Measurements from ENCODE around the gene EPB41L4A.

EPB41L4A gene

DNA sequence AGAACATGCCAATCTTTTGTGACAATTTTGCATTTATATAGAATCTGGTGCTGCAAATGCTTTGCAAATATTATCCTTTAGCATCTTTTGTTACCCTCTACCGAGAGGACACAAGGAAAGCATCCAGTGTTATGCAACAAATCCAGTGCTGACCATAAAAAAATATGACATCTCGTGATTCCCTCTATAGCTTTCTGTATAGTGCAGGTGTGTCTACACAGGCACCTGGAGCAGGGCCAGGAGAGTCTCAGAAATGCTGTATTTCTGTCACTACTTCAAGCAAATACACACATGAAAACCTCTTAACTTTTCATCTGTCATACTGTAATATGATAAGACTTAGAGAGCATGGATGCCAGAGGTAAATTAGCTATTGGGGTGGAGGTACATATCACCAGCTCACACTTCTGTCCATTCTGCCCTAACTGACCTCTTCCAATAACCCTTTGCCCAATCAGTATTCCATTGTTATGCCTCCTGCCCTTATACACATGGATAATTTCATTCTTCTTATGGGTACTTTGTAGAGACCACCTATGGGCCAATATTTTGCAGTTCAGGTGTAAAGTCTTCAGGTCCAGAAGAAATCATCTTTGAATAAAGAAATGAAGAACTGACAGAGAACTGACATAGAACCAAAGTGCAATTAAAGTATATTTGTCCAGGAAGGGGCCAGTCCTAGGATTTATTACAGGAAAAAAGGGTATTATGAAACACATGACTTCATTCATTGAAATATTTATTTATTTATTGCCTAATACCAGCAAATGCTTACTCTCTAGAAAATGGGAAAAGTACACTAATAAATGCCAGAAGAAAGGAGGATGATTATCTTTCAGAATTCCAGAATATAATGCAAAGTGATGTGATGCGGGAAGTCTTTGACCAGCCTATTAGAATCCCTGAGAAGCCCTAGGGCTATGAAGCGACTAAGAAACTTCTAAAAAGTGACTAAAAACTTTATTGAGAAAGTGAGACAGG is 106.5 kb downstream of the EPB41L4A start:
- no peak for DNase-seq (ENCODE audit: low read depth in 2 of 2)

DNA sequence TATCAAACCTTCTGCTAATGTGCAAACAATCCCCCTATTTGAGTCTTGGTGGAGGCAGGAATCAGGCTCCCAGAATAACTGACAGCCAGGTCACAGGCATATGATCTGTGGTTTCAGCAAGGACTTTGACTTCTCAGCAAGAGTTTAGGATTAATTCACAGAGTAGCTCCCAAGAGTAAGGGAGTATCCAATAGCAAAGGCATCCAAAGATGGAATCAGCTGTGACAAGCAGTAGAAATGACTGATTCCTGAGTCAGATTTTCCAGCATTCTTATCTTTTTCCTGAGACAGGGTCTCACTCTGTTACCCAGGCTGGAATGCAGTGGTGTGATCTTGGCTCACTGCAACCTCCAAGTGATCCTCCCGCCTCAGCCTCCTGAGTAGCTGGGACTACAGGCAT is 108.3 kb downstream of the EPB41L4A start:
- no peak for DNase-seq (ENCODE audit: low read depth in 2 of 2)

DNA sequence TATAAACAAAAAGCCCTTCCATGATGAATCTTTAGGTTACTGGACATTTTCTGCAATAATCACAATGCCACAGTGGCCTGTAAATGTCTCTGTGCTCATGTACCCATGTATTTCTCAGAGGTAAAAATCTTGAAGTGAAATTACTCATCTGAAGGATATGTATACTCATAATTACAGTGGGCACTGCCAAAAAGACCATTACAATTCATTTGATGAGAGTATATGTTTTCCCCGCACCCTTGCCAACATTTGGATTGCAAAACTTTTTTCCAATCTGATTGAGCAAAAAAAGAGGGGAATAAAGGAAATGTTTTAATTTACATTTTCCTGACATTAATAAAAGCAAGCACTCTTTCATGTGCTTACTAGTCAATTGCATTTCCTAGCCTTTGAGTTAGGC is 110.5 kb downstream of the EPB41L4A start:
- DNase-seq (ENCODE audit: low read depth in 2 of 2) = no peak

DNA sequence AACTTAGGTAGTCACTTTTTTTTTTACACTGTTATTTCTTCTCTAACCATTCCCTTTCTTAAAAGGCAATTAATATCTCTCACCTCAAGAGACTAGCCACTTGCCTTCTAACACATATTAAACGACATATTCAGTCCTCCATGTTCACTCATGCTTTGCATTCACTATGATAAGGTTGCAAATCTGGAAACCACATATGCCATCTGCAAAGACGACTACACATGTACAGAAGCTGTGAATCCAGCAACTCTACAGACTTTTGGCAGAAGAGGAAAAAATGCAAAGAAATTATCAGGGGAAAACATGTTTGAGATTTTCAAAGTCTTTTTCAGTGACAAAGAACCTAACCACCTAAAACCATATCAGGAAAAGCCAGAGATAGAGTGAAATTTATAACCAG is 112.1 kb downstream of the EPB41L4A start:
- no peak for DNase-seq (ENCODE audit: low read depth in 2 of 2)

DNA sequence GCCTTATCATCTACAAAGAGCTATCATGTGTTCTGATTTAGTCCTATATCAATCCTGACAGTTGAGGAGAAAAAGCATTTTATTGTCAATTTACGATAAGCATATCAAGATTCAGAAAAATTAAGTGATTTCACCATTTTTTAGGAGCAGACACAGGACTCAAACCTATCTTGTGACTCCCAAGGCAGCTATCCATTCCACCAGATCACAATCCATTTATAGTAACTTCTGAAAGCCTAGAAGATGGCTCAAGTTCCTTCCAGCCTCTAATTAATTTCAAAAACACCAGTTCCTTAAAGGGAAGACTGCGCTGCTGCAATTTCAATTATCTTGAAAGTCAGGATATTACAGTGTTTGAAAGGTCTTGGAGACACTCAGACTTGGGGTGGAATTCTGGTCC is 114.3 kb downstream of the EPB41L4A start:
- no peak for DNase-seq (ENCODE audit: low read depth in 2 of 2)

DNA sequence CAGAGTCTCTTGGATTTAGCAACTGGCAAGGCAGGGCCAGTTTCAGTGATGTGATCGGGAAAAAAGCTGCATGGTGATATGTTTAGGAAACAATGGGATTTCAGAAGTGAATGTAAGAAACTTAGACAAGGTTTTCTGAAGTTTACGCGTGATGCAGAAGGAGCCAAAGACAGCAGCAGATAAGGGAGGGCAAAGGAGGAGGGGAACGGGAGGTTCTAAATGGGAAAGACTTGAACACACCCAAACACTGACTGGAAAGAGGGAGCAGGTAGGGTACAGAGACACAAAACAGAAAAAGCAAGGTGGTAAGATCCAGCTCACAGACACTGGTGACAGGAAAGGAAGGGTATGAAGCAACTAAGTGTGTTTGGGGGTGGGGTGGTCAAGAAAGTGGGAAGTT is 115.4 kb downstream of the EPB41L4A start:
- no peak for DNase-seq (ENCODE audit: low read depth in 2 of 2)

DNA sequence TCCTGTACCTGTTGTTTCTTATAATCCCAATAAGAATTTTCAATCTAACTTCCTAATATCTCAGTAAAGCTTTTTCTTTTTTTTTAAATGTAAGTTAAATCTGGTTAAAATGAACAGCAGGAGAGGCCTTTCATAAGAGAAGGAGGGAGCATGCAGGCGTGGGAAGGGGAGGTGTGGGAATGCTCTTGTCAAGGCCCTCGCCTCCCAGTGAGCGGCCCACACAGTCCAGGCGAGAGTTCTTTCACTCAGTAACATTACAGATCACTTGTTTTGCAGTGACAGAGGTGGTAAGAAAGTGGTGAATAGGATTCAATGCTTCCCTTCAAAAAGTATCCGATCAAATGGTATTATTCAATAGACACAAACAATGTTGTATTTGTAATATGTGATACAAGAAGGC is 125.0 kb downstream of the EPB41L4A start:
- DNase-seq (ENCODE audit: low read depth in 2 of 2) = no peak

DNA sequence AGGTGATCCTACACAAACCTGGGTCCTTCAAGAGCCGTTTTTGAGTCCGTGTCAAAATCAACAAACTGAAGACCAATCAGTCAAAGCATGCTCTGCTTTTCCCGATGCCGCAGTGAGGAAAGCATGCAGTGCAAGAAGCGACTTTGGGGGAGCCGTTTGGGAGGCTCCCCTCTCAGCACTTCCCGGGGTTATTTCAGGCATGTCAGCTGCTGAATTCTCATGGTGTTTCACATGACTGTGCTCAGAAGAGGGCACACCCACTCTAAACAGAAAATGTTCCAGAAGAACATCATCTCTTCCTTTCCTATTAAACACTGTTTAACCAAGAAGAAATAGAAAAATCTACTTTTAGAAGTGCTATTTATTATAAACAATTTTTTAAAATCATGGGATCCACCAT is 125.5 kb downstream of the EPB41L4A start:
- DNase-seq (ENCODE audit: low read depth in 2 of 2) = no peak

DNA sequence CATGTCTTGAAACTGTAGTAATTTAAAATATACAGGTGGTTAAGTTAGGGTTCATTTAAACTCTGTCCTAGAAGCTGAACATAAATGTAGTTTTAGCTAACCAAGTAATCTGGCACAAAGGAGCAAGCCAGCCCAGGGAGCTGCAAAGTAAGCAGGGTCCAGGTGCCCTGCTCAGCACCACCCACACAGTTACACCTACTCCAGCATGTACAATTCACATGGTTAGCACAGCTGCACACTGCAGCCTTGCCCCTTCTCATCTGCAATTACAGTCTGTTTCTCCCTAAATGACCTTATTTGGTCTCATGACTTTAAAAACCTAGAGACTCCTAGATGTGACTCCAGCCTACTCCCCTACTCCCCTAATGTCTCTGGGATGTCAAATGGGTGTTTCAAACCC is 128.4 kb downstream of the EPB41L4A start:
- DNase-seq (ENCODE audit: low read depth in 2 of 2) = no peak

DNA sequence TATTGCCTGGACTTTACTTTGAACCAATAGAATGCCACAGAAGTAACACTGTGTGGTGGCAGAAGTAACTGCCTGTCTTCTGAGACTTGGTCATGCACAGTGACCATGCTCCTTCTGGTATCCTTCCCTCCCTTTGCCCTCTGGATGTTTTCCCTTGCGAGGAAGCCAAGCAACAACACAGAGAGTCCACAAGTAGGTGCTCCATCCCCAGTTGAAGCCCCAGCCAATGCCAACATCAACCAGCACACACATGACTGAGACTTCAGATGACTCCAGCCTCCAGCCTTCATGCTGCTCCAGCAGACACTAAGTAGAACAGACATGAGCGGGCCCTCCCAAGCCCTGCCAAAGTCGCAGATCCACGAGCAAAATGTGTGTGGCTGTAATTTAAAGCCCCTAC is 129.6 kb downstream of the EPB41L4A start:
- DNase-seq (ENCODE audit: low read depth in 2 of 2) = no peak

DNA sequence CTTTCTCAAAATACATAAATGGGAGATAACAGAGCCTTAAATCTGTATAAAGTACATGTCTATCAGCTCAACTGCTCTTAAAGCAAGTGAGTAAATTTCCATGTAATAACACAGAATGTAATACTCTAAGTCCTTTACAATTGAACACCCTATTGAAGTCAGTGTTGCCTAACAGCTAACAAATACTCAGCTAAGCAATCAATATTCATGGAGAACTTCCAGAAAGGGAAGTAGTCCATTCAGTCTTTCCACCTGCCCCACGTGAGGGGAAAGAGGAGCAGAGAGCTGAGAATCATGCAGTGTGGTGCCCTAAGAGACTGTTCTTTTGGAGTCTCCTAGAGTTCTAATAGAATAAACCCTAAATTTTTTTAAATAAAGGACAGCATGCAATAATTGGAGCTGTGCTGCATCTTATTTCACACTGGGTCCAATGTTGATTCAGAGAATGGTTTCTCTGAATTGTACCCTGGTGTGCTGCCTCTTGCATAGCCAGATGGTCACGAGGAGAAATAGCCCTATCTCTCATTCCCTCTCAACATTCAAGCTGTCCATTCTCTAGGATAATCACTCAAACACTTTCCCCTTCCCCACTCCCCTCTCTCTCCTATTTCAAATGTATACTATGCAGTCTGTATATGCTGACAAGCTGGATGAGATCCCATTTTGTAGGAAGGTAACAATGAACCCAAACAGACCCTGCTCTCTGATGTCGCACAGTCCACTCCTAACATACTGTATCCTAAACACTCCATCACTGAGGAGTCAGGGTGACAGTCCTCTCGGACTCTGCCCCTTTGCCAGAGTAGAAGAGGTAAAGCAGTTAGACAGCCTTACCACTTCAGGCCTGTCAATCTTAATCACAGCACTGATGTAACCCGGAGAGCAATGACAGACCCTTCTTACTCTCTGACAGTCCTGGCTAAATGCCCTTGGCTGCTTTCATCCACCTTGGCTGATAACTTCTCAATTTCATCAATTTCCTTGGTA is 134.8 kb downstream of the EPB41L4A start:
- no peak for DNase-seq (ENCODE audit: low read depth in 2 of 2)

DNA sequence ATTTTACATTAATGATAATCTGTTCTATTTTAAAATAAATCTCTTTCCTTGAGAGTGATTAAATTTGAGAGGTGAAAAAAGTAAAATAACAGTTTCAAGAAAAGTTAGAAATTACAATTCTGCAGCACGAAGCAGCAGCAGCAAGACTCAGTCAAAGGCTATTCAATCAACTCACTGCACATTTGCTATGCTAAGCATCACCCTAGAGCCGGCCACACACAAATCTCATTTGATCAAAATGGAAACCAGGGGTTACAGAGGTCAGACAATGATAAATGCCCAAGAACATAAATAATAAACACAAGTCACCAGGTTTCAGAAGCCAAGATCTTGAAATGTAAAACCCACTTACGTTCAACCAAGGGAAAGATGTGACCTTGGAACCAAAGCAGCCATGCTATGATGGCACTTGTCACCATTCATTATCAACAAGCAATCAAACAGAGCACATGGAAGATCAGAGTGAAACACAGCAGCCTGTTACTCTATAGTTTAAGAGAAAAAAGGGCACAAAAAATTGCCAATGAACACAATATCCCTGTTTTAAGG is 136.0 kb downstream of the EPB41L4A start:
- DNase-seq (ENCODE audit: low read depth in 2 of 2) = no peak

DNA sequence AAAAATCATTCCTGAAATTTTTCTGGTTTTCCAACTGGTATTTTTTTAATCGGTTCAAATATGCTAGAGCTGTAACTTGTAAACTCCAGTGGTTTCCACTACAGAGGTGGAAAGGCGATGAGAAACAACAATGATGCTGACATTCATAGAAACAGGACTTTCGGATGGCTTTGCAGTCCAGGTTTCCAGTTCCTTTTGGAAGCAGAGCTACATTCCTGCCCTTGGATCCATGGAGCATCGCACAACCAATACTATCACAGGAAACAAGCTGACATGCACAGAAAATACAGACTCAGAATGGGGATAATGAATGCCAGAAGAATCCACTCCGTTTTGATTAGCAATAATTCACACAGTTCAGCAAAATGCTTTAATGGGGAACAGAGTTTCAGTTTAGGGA is 140.0 kb downstream of the EPB41L4A start:
- DNase-seq (ENCODE audit: low read depth in 2 of 2) = no peak

DNA sequence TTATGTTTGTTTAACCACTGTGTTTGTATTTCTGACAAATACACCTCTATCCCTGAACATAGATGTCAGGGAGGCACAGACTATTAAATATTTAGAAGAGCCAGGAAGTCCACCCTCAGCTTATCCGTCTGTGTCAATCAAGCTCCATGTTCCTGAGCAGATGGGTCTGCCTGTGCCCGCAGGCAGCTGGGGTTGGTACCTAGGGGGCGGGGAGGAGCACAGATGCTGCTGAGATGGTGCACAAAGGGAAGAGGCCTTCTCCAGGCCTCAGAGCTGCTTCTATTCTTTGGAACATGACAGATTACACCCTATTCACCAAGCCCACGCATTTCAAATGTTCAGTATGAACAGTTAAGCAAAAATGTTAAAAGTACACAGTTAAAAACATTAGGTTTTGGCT is 142.1 kb downstream of the EPB41L4A start:
- DNase-seq (ENCODE audit: low read depth in 2 of 2) = no peak

DNA sequence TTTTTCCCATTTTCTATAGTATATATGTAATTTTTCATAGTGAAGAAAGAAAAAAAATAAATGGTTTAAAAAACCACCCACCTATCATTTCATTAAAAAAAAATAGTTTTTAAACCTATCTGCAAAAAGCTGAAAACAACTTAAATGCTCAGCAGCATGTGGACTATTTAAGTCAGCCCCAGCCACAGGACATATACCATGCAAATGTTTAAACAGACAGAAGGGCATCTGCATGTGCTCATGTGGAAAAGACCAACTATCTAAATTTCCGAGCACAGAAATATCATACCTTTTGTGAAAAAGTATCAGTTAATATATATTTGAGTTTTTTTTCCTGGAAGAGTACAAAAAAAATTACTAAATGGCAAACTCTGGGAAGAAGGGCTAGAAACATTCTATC is 143.4 kb downstream of the EPB41L4A start:
- no peak for DNase-seq (ENCODE audit: low read depth in 2 of 2)

DNA sequence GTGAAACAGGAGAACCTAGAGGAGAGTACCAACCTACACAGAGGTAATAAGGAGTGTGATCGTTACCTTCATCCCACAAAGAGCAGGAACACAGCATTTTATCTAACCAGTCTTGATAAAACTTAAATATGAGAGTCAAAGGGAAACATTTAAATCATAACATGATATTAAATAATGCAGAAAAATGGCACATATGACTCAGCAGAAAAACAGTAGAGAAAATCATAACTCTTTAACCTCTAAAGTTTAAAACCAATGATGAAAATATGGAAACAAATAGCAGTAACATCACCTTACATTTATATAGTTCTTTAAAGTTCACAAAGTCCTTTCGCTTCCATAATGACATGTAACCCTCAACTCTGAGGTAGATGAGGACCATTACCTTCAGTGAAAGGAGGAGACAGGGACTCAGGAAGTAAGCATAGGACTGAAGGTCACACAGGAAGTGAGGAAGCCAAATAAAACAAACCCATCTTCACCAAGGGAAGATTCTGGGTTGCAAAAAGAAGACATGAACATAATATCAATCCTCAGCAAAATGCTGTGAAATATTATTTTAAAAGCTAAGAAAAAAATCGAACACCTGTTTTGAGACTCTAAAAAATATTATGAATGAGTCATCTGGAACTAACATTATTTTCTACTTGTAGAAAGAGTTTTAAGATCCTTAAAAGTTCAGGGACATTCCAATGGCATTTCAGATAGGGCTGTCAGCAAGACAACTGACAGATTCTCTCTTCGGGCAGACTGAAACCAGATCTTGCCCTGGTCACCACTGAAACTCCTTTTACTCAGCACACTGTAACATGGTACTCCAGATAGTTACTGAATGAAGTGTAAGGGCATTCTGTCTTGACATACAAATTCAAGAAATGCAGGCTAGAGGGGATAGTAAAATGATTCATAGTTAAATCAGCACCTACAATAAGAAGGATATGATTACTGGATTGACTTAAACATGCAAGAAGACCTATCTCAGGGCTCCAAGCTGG is 148.5 kb downstream of the EPB41L4A start:
- no peak for DNase-seq (ENCODE audit: low read depth in 2 of 2)

DNA sequence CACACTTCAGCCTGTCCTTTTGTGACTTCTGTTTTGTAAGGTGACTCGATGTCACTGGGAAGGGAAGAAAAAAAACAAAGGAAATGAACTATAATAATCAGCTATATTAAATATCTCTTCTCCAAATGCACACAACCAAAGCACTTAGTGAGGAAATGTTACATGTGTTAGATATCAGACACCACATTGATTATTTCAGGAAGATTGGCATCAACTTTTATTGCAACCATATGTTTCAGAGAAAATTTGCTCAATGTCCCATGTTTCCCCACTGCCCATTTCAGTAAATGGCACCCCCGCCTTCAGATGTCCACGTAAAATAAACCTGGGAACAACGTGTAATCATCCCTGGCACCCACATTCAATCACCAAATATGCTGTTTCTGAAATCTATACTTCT is 151.8 kb downstream of the EPB41L4A start:
- DNase-seq (ENCODE audit: low read depth in 2 of 2) = no peak

DNA sequence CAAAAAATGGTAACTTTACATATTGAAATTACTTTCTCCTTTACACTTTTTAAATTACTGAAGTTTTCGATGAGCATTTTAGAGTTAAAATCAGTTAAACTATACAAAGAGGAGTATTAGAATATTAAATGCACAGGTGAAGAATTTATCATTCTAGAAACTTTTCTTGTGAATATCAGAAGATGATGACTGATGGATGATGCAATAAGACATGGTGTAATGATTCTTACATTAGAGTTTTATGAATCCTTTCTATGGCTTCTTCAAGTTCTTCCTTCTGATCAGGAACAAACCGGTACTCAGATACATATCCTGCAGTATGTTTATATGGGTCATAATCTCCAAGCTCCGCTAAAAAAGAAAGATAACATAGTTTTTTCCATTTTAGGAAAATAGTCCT is 154.4 kb downstream of the EPB41L4A start:
- DNase-seq (ENCODE audit: low read depth in 2 of 2) = no peak

DNA sequence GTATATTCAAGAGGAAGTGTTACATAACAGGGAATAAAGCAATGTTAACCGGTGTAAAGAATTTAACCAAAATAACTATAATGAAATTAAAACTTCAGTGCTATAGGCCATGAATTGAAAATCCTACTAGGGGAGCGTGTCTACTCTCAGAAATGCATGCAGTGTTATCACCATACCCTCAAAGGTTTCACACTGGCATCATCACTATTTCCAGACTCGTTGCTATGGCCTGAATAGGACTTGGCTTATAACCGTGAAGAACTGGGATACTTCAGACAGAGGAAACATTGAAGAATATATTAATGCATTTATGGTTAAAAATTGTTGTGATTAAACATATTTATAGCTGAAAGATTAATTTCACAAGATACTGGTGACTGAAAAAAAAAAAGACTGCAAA is 154.9 kb downstream of the EPB41L4A start:
- DNase-seq (ENCODE audit: low read depth in 2 of 2) = no peak

DNA sequence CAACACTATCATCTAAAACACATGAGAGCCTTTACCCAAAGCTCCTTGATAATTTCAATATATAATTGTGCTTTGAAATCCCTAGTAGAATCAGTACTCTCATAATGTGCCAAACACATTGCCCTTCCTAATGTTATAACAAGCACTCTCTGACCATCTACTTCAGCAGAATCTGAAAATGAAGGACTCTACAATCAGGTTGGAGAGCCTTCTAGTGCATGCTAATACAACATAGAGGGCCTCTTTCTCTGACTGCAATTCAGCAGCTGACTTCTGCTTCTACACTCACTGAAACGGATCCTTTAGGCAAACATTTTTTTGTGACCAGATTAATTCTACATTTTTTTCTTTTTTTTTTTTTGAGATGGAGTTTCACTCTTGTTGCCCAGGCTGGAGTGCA is 155.6 kb downstream of the EPB41L4A start:
- no peak for DNase-seq (ENCODE audit: low read depth in 2 of 2)

DNA sequence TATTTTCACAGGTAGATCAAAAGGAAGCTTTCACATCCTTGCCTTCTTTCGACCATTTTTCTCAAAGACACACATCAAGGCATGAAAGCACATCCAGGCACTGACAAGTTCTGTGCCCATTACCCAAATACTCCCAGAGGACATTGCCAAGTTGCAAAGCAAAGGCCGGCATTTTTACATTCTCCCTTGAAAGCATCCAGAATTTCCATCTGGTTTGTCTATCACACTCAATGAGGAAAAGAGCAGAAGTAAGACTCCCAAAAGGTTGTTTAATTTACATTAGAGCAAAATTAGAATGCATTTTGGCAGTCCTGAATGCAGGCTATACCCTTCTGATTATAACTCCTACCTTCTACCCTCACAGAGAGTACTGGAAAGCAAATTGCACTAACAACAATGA is 160.5 kb downstream of the EPB41L4A start:
- DNase-seq (ENCODE audit: low read depth in 2 of 2) = no peak

All from stimulated activated CD4-positive, alpha-beta T cell treated with anti-CD3 and anti-CD28 coated beads, Interleukin-12 subunit alpha, Interleukin-12 subunit beta, amount 100 ng/mL, for 24 hours (primary cell).